ENCODE data around the gene C1QTNF6. TPM values are rescaled to one million over a fixed set of nuclear protein-coding genes. Genes with fewer than 3 reads are reported as not detected.

Gene C1QTNF6
- total RNA-seq, 1 experiment from 2014 or later, result 7.4 TPM

- Mint-ChIP-seq H3K9me3 (ENCODE audit: unreplicated experiment) (no peaks in the 10 kb centered on the region), H3K4me1 (ENCODE audit: low read depth, unreplicated experiment) (no peaks in the 10 kb centered on the region), H3K27ac (ENCODE audit: unreplicated experiment) (no peak overlapping the region), H3K4me3 (ENCODE audit: unreplicated experiment) (no peak overlapping the region), H3K36me3 (ENCODE audit: insufficient read depth, unreplicated experiment) (no peaks in the 10 kb centered on the region), H3K27me3 (ENCODE audit: insufficient read depth, unreplicated experiment) (no peaks in the 10 kb centered on the region)
- ChIA-PET CTCF (no interaction called here), POLR2A (no interaction called here)
- intact Hi-C loops (cut with micrococcal nuclease; ENCODE audit: unreplicated experiment), result no loop called here
- Histone ChIP-seq H3K27me3 (replicated peaks; ENCODE audit: control insufficient read depth, insufficient read depth, low read length) (no peaks in the 10 kb centered on the region), H3K4me1 (no peaks in the 10 kb centered on the region), H3K36me3 (ENCODE audit: control insufficient read depth, insufficient read depth, low read length) (no peaks in the 10 kb centered on the region), H3K9me3 (peaks cover 7% of the 10 kb centered on the region), H3K4me3 (ENCODE audit: low read depth, low read length) (no peak overlapping the region)
- BruUV-seq (replicated peaks), result no TSS peak
- no peak for DNase-seq
- no peak for TF ChIP-seq CTCF (IDR thresholded peaks at IDR 0.05; ENCODE audit: insufficient read depth in 1 of 2, low read depth in 1 of 2, low read length in 1 of 2, severe bottlenecking in 1 of 2, unreplicated experiment in 1 of 2)
These were observed 29.1 kb downstream of the C1QTNF6 start for GRCh38 chr22:37158963-37159290.

GRCh38 chr22:37157516-37158285, 30.3 kb downstream of the C1QTNF6 start:
- Mint-ChIP-seq H3K36me3 (ENCODE audit: insufficient read depth, unreplicated experiment) (no peaks in the 10 kb centered on the region), H3K4me1 (ENCODE audit: low read depth, unreplicated experiment) (no peaks in the 10 kb centered on the region), H3K27ac (ENCODE audit: unreplicated experiment) (no peak overlapping the region), H3K4me3 (ENCODE audit: unreplicated experiment) (no peak overlapping the region), H3K27me3 (ENCODE audit: insufficient read depth, unreplicated experiment) (no peaks in the 10 kb centered on the region), H3K9me3 (ENCODE audit: unreplicated experiment) (no peaks in the 10 kb centered on the region)
- no peaks in the 10 kb centered on the region for H3K36me3 ChIP-seq (ENCODE audit: control insufficient read depth, insufficient read depth, low read length)
- intact Hi-C loops (cut with micrococcal nuclease; ENCODE audit: unreplicated experiment), result no loop called here
- H3K27me3 ChIP-seq (replicated peaks; ENCODE audit: control insufficient read depth, insufficient read depth, low read length), result no peaks in the 10 kb centered on the region
- no peak overlapping the region for H3K4me3 ChIP-seq (ENCODE audit: low read depth, low read length)
- TF ChIP-seq CTCF (IDR thresholded peaks at IDR 0.05; ENCODE audit: insufficient read depth in 1 of 2, low read depth in 1 of 2, low read length in 1 of 2, severe bottlenecking in 1 of 2, unreplicated experiment in 1 of 2), result no peak
- ChIA-PET POLR2A (no interaction called here), CTCF (no interaction called here)
- BruUV-seq (replicated peaks), result no TSS peak
- H3K4me1 ChIP-seq, result no peaks in the 10 kb centered on the region
- no peak for DNase-seq
- peaks cover 7% of the 10 kb centered on the region for H3K9me3 ChIP-seq

GRCh38 chr22:37156686-37157435, 31.2 kb downstream of the C1QTNF6 start:
- no peaks in the 10 kb centered on the region for H3K36me3 Mint-ChIP-seq (ENCODE audit: insufficient read depth, unreplicated experiment)
- Histone ChIP-seq H3K9me3 (peaks cover 11% of the 10 kb centered on the region), H3K4me3 (ENCODE audit: low read depth, low read length) (no peak overlapping the region), H3K4me1 (no peaks in the 10 kb centered on the region), H3K36me3 (ENCODE audit: control insufficient read depth, insufficient read depth, low read length) (no peaks in the 10 kb centered on the region), H3K27me3 (replicated peaks; ENCODE audit: control insufficient read depth, insufficient read depth, low read length) (no peaks in the 10 kb centered on the region)
- H3K4me1 Mint-ChIP-seq (ENCODE audit: low read depth, unreplicated experiment), result no peaks in the 10 kb centered on the region
- H3K27me3 Mint-ChIP-seq (ENCODE audit: insufficient read depth, unreplicated experiment), result no peaks in the 10 kb centered on the region
- no peak for DNase-seq
- H3K27ac Mint-ChIP-seq (ENCODE audit: unreplicated experiment), result no peak overlapping the region
- CTCF ChIA-PET, result no interaction called here
- POLR2A ChIA-PET, result no interaction called here
- BruUV-seq (replicated peaks), result no TSS peak
- peaks cover 6% of the 10 kb centered on the region for H3K9me3 Mint-ChIP-seq (ENCODE audit: unreplicated experiment)
- no peak for TF ChIP-seq CTCF (IDR thresholded peaks at IDR 0.05; ENCODE audit: insufficient read depth in 1 of 2, low read depth in 1 of 2, low read length in 1 of 2, severe bottlenecking in 1 of 2, unreplicated experiment in 1 of 2)
- intact Hi-C loops (cut with micrococcal nuclease; ENCODE audit: unreplicated experiment), result no loop called here
- no peak overlapping the region for H3K4me3 Mint-ChIP-seq (ENCODE audit: unreplicated experiment)
